Vagina (tissue), 2 donors: ENCODE data around the gene COBLL1. TPM values are rescaled to one million over a fixed set of nuclear protein-coding genes. Genes with fewer than 3 reads are reported as not detected.

Experiments used
- DNase-seq, 2 donors: peaks; one replicate each; pipeline ENCODE4 v3.0.0-alpha.2; 2017; ENCODE audit errors: extremely low spot score in 2 of 2
- H3K27ac ChIP-seq: fragments of 200-600 bp; sonication (generic); one replicate; pipeline ENCODE4 v1.5.1; 2019
- H3K27me3 ChIP-seq: fragments of 200-600 bp; sonication (generic); one replicate; pipeline ENCODE4 v1.5.1; 2019
- H3K36me3 ChIP-seq, 2 donors: fragments of 200-600 bp; sonication (generic); one replicate each; pipeline ENCODE4 v1.5.1; 2017 to 2019
- H3K4me1 ChIP-seq: fragments of 200-600 bp; sonication (generic); one replicate; pipeline ENCODE4 v1.5.1; 2019
- H3K4me3 ChIP-seq, 2 donors: fragments of 200-600 bp; sonication (generic); 1 replicate in 1 of 2; 2 replicates in 1 of 2; pipeline ENCODE4 v1.5.1; 2016 to 2019
- H3K9me3 ChIP-seq: fragments of 200-600 bp; sonication (generic); one replicate; pipeline ENCODE4 v1.5.1; 2019
- POLR2A ChIP-seq, 2 donors: fragments of 450-650 bp; IDR thresholded peaks; one replicate each; pipeline ENCODE4 v1.6.1; 2017; ENCODE audit warnings: antibody characterized with exemption in 2 of 2, mild to moderate bottlenecking in 2 of 2, moderate library complexity in 2 of 2
- POLR2AphosphoS5 ChIP-seq, 2 donors: sonication (generic); formaldehyde crosslinking; IDR thresholded peaks; one replicate each; pipeline ENCODE4 v1.9.0; 2017; ENCODE audit warnings: antibody characterized with exemption in 2 of 2, mild to moderate bottlenecking in 2 of 2, low read depth in 1 of 2; ENCODE audit not compliant: insufficient read depth in 1 of 2
- intact Hi-C: fragments of 100-400 bp; cut with DNase I; formaldehyde crosslinking; loops from one replicate; pipeline ENCODE4 v1.15.1; 2023
- total RNA-seq: library from RNA; depleted of rRNA; stranded (reverse); fragments of >200 nt; gene quantifications from one replicate; pipeline ENCODE4 v1.2.3, GENCODE V29; 2016
- TF ChIP-seq, protein P1 (sequence below), 3 experiments: fragments of 450-650 bp in 2 of 3; fragments of 200-600 bp in 1 of 3; sonication (generic) in 1 of 3; IDR thresholded peaks; one replicate each; pipeline ENCODE4 v1.5.1; 2017 to 2019; ENCODE audit warnings: antibody characterized with exemption in 3 of 3, mild to moderate bottlenecking in 2 of 3, moderate library complexity in 2 of 3

COBLL1 gene
- total RNA-seq, 1 donor from 2014 or later = 79.6 TPM

DNA sequence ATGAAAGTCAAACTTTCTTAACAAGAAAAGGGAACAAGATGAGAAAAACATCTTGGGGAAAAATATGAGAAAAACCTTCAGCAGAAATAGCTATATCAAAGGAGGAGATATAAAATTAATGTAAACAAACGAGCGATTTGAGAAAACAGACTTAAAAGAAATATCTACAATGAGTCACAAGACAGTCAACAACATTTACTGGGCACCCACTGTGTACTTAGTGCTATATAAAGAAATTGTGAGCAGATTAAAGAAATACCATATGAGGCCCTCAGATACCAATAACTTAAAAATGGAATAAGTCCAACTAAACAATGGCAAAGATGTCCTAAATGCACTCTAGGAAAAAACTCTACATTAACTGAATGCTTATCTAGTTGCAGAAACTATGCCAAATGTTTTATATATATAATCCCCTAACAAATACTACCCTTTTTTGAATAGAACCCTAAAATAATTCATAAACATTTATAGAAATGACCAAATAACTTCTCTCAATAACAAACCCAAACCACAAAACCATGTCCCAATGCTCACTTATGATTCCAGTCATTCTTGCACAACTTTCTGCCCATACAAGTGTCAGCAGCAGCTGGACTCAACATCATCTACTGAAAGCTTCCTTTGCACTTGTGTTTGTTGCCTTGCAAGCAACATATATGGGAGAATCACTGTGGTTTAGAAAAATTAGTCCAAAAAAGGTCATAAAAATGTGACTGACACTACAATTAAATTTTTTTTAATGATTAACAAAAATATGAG lies 83.5 kb downstream of the COBLL1 start:
- no peak overlapping the region for H3K4me3 ChIP-seq
- no peaks in the 10 kb centered on the region for H3K36me3 ChIP-seq
- no peaks in the 10 kb centered on the region for H3K9me3 ChIP-seq
- intact Hi-C loops = no loop called here
- peaks cover 15% of the 10 kb centered on the region for H3K4me1 ChIP-seq
- DNase-seq = no peak
- H3K27me3 ChIP-seq = no peaks in the 10 kb centered on the region
- peak in 1 of 2 donors; percentile 18 for TF ChIP-seq POLR2AphosphoS5 (IDR thresholded peaks at IDR 0.05; ENCODE audit: insufficient read depth in 1 of 2, low read depth in 1 of 2)
- TF ChIP-seq POLR2A (IDR thresholded peaks at IDR 0.05) = no peak
- H3K27ac ChIP-seq = peak overlapping the region; percentile 18

DNA sequence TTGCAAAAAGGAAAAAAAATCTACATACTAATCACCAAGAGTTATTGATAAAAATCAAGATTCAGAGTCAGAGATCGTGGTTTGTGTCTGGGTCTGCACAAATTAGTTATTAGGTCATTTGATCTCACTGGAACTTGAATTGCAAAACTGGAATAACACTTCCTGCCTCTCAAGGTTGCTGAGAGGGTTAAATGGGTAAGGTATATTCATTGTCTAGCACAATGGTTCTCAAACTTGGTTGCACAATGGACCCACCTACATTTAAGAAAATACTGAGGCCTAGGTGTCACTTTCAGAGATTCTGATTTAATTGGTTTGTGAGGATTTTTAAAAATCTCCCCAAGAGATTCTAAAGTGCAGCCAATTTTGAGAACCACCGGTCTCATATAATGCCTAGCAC lies 84.8 kb downstream of the COBLL1 start:
- DNase-seq = no peak
- H3K4me3 ChIP-seq = no peak overlapping the region
- intact Hi-C loops = no loop called here
- H3K4me1 ChIP-seq = peaks cover 15% of the 10 kb centered on the region
- no peak overlapping the region for H3K27ac ChIP-seq
- no peaks in the 10 kb centered on the region for H3K9me3 ChIP-seq
- TF ChIP-seq, protein P1, sequence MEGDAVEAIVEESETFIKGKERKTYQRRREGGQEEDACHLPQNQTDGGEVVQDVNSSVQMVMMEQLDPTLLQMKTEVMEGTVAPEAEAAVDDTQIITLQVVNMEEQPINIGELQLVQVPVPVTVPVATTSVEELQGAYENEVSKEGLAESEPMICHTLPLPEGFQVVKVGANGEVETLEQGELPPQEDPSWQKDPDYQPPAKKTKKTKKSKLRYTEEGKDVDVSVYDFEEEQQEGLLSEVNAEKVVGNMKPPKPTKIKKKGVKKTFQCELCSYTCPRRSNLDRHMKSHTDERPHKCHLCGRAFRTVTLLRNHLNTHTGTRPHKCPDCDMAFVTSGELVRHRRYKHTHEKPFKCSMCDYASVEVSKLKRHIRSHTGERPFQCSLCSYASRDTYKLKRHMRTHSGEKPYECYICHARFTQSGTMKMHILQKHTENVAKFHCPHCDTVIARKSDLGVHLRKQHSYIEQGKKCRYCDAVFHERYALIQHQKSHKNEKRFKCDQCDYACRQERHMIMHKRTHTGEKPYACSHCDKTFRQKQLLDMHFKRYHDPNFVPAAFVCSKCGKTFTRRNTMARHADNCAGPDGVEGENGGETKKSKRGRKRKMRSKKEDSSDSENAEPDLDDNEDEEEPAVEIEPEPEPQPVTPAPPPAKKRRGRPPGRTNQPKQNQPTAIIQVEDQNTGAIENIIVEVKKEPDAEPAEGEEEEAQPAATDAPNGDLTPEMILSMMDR (IDR thresholded peaks at IDR 0.05) = no peak
- TF ChIP-seq POLR2A (IDR thresholded peaks at IDR 0.05) (no peak), POLR2AphosphoS5 (IDR thresholded peaks at IDR 0.05; ENCODE audit: insufficient read depth in 1 of 2, low read depth in 1 of 2) (no peak)
- no peaks in the 10 kb centered on the region for H3K36me3 ChIP-seq
- no peaks in the 10 kb centered on the region for H3K27me3 ChIP-seq

DNA sequence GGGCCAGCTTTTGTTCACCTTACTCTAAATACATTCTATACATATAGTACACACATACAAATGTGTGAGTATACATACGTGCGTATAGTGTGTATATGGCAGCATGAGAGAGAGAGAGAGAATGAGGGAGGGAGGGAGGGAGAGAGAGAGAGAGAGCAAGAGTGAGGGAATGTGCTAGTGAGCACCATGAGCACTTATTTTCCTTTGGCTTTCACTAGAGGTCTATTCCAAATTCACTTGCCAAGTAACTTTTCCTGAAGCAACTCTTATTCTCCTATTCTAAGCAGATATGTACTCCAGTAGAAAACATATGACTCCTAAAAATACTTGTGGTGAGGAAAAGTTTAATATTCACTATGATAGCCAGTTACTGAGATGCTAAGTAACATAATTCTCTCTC lies 85.7 kb downstream of the COBLL1 start:
- no peaks in the 10 kb centered on the region for H3K9me3 ChIP-seq
- H3K4me3 ChIP-seq = no peak overlapping the region
- peaks cover 15% of the 10 kb centered on the region for H3K4me1 ChIP-seq
- no peak overlapping the region for H3K27ac ChIP-seq
- DNase-seq = no peak
- TF ChIP-seq, protein P1 (IDR thresholded peaks at IDR 0.05) = no peak
- TF ChIP-seq POLR2A (IDR thresholded peaks at IDR 0.05) (no peak), POLR2AphosphoS5 (IDR thresholded peaks at IDR 0.05; ENCODE audit: insufficient read depth in 1 of 2, low read depth in 1 of 2) (no peak)
- intact Hi-C loops = no loop called here
- H3K27me3 ChIP-seq = no peaks in the 10 kb centered on the region
- no peaks in the 10 kb centered on the region for H3K36me3 ChIP-seq

DNA sequence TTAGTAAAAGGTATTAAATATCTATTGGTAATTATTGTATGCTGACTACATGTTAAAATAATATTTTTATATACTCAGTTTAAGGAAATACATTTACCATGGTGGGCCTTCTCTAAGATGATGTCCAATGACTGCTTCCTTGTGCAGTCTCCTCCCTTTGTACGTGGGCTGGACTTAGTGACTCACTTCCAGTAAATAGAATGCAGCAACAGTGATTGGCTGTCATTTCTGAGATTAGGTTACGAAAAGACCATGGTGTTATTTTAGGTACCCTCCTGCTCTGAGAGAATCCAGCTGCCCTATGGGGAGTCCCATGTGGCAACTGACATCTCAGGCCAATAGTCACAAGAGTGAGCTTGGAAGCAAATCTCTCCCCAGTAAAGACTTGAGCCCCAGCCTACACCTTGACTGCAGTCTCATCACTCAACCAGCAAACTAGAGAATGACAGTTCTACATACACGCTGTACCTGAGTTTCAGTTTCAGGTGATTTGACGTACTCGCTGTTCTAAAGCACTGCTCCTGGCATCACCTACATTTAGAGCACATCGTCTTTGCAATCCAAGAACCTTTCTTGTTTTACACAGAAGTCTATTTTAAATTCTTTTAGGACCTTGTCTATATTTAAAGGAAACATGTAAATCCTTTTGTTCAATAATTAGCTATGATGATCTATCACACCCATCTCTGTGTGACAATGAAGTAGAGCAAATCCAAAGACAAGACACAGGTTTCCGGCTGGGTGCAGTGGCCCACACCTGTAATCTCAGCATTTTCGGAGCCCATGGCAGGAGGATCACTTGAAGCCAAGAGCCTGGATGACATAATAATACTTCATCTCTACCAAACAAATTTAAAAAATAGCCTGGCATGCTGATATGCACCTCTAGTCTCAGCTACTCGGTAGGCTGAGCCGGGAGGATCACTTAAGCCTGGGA lies 87.2 kb downstream of the COBLL1 start:
- no peak overlapping the region for H3K27ac ChIP-seq
- TF ChIP-seq, protein P1 (IDR thresholded peaks at IDR 0.05) = no peak
- no peak for TF ChIP-seq POLR2AphosphoS5 (IDR thresholded peaks at IDR 0.05; ENCODE audit: insufficient read depth in 1 of 2, low read depth in 1 of 2)
- intact Hi-C loops = no loop called here

DNA sequence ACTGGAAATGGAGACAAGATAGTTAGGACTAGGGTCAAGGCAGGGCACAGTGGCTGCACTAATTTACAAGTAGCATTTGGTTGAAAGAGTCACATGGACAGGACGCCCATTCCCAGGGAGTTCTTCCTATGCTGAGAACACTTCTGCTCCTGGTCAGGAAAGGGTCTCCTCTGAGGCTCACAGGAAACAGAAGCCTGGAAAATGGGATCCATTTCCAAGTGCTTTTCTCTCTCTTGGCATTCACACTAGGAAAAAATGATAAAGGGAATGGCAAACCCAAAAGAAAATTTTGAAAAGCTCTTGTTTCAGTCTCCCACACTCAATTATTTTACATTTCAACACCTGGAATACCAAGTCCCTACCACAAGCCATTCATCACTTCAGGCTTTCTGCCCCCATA lies 88.7 kb downstream of the COBLL1 start:
- intact Hi-C loops = no loop called here
- TF ChIP-seq, protein P1 (IDR thresholded peaks at IDR 0.05) = no peak
- TF ChIP-seq POLR2A (IDR thresholded peaks at IDR 0.05) (no peak), POLR2AphosphoS5 (IDR thresholded peaks at IDR 0.05; ENCODE audit: insufficient read depth in 1 of 2, low read depth in 1 of 2) (no peak)
- Histone ChIP-seq H3K4me3 (no peak overlapping the region), H3K4me1 (peaks cover under 1% of the 10 kb centered on the region), H3K36me3 (no peaks in the 10 kb centered on the region), H3K27me3 (no peaks in the 10 kb centered on the region), H3K9me3 (no peaks in the 10 kb centered on the region), H3K27ac (no peak overlapping the region)
- no peak for DNase-seq

More for the DNA sequence above, 87.2 kb downstream of the COBLL1 start:
- H3K27me3 ChIP-seq = no peaks in the 10 kb centered on the region
- H3K9me3 ChIP-seq = no peaks in the 10 kb centered on the region
- no peak overlapping the region for H3K4me3 ChIP-seq
- peaks cover 8% of the 10 kb centered on the region for H3K4me1 ChIP-seq
- DNase-seq = no peak
- no peaks in the 10 kb centered on the region for H3K36me3 ChIP-seq
